SHP77 treated with DMSO at 0.1 percent for 48 hours (cell line): Measurements from ENCODE around the gene SKI.

Experiments
- DNase-seq: peaks from one replicate; lab custom pipeline; 2025; lab: John Stamatoyannopoulos, UW

Gene SKI

GRCh38 chr1:2209400-2210083, 18.6 kb upstream of the SKI start:
- DNase-seq, result no peak

- no peak for DNase-seq
Measured at GRCh38 chr1:2210084-2210653, 17.9 kb upstream of the SKI start.

GRCh38 chr1:2210786-2211185, 17.3 kb upstream of the SKI start:
- DNase-seq, result no peak

- no peak for DNase-seq
Measured at GRCh38 chr1:2212274-2212531, 15.9 kb upstream of the SKI start.

- peak; percentile 65 for DNase-seq
Measured at GRCh38 chr1:2212532-2213491, 15.3 kb upstream of the SKI start.

GRCh38 chr1:2213576-2214505, 14.3 kb upstream of the SKI start:
- DNase-seq, result no peak

GRCh38 chr1:2214541-2215241, 13.4 kb upstream of the SKI start:
- DNase-seq, result no peak

GRCh38 chr1:2215329-2215728, 12.8 kb upstream of the SKI start:
- DNase-seq, result no peak

- no peak for DNase-seq
Measured at GRCh38 chr1:2215909-2216766, 12.0 kb upstream of the SKI start.

GRCh38 chr1:2216767-2217058, 11.4 kb upstream of the SKI start:
- DNase-seq, result no peak

- no peak for DNase-seq
Measured at GRCh38 chr1:2221271-2221670, 6.8 kb upstream of the SKI start.

- DNase-seq, result no peak
Measured at GRCh38 chr1:2224170-2224584, 3.9 kb upstream of the SKI start.

- DNase-seq, result no peak
Measured at GRCh38 chr1:2224631-2225428, 3.3 kb upstream of the SKI start.

- no peak for DNase-seq
Measured at GRCh38 chr1:2226525-2227345, 1.4 kb upstream of the SKI start.

- DNase-seq, result peak; percentile 81
Measured at GRCh38 chr1:2227346-2228156, 568 bp upstream of the SKI start.

- no peak for DNase-seq
Measured at GRCh38 chr1:2228694-2229036, 546 bp downstream of the SKI start.

- DNase-seq, result peak; percentile 31
Measured at GRCh38 chr1:2229037-2229864, 1.1 kb downstream of the SKI start.
